Activated naive CD4-positive, alpha-beta T cell treated with anti-CD3 and anti-CD28 coated beads, Interleukin-2, amount 50 U/mL, for 72 hours (primary cell): ENCODE data around the gene PTAR1. TPM values are rescaled to one million over a fixed set of nuclear protein-coding genes. Genes with fewer than 3 reads are reported as not detected.
"Not testable (repeated sequence)": the region's sequence is repeated elsewhere in the genome, so short reads cannot be mapped to it uniquely, and the experiment has no call there.

ENCODE experiments used
- ATAC-seq, 2 donors: fragments of 150-1000 bp; cut with Tn5 transposase; 2 replicates each; pipeline ENCODE4 v1.10.0; 2021; ENCODE audit warnings: mild to moderate bottlenecking in 2 of 2, moderate library complexity in 2 of 2
- DNase-seq, 2 donors: peaks; one replicate each; pipeline ENCODE4 v3.0.0; 2021 to 2022; ENCODE audit warnings: low spot score in 2 of 2
- H3K27ac Mint-ChIP-seq, 2 donors: one replicate each; pipeline ENCODE4 v1.8.0; 2022; ENCODE audit warnings: mild to moderate bottlenecking in 2 of 2, mixed read lengths in 2 of 2
- H3K36me3 Mint-ChIP-seq, 2 donors: one replicate each; pipeline ENCODE4 v1.8.0; 2022; ENCODE audit warnings: mixed read lengths in 2 of 2
- H3K9me3 Mint-ChIP-seq, 2 donors: one replicate each; pipeline ENCODE4 v1.8.0; 2022; ENCODE audit warnings: mixed read lengths in 2 of 2
- total RNA-seq, 2 donors: library from RNA; stranded (reverse); gene quantifications; one replicate each; pipeline ENCODE4 v1.2.3, GENCODE V29; 2022

Gene PTAR1, protein sequence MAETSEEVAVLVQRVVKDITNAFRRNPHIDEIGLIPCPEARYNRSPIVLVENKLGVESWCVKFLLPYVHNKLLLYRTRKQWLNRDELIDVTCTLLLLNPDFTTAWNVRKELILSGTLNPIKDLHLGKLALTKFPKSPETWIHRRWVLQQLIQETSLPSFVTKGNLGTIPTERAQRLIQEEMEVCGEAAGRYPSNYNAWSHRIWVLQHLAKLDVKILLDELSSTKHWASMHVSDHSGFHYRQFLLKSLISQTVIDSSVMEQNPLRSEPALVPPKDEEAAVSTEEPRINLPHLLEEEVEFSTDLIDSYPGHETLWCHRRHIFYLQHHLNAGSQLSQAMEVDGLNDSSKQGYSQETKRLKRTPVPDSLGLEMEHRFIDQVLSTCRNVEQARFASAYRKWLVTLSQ
- total RNA-seq, result 10 to 100 TPM; 50.9 to 88.5 TPM

- Mint-ChIP-seq H3K27ac (peak within 1 kb of the TSS; percentile 96), H3K36me3 (peaks cover 12 to 18% of the 10 kb centered on the region in 2 donors), H3K9me3 (no peaks in the 10 kb centered on the region)
- DNase-seq, result peak; percentile 91 to 92
- ATAC-seq, result peak; percentile 89 to 95
Measured at GRCh38 chr9:69759421-69760277, at the start of gene PTAR1. TSS of gene PTAR1 (minus strand) at chr9:69760011. CDS start at chr9:69759938, 73 bp downstream.

GRCh38 chr9:69809304-69809863, 49.6 kb upstream of the PTAR1 start:
- Mint-ChIP-seq H3K9me3 (no peaks in the 10 kb centered on the region), H3K27ac (no peak overlapping the region), H3K36me3 (no peaks in the 10 kb centered on the region)
- peak in 1 of 2 donors; percentile 64 for ATAC-seq
- DNase-seq, result peak in 1 of 2 donors; percentile 51

DNA sequence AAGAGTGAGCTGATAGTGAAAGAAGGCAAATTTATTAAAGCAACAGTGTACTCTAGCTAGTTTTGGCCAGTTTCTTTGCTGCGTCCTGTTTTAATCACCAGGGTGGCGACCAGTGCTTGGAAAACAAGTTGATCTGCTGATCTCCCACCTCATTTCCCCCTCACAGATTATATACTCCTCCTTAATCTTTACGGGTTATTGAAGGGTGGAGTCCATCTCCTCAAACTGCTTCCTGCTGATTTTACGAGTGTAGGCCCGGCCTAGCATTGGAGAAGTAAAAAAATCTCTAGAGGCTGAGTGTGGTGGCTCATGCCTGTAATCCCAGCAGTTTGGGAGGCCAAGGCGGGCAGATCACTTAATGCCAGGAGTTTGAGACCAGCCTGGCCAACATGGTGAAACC, 46.8 kb upstream of the PTAR1 start:
- no peaks in the 10 kb centered on the region for H3K9me3 Mint-ChIP-seq
- ATAC-seq, result no peak
- no peak overlapping the region for H3K27ac Mint-ChIP-seq
- DNase-seq, result no peak
- no peaks in the 10 kb centered on the region for H3K36me3 Mint-ChIP-seq

DNA sequence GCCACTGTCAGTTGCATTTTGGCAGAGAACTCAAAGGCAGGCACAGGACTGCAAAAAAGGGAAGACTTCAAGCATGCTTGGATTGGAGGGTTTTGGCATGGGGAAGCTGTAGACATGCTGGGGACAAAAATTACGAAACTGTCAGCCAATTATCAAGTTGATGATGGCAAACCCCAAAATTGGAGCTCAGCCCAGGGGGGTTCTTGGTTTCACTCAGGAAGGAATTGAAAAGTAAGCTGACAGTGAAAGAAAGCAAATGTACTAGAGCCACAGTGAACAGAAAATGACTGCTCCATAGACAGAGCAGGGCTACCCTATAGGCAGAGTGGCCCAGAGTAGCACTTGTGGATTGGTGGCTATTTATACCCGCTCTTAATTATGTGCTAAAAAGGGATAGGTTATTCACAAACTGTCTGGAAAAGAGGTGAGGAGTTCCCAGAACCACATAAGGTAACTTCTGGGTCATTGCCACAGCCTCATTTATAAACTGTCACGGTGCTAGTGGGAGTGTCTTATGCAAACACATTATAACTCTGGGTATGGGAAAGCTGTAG, 46.2 kb upstream of the PTAR1 start:
- Mint-ChIP-seq H3K27ac (no peak overlapping the region), H3K36me3 (no peaks in the 10 kb centered on the region), H3K9me3 (no peaks in the 10 kb centered on the region)
- DNase-seq, result no peak
- no peak for ATAC-seq

DNA sequence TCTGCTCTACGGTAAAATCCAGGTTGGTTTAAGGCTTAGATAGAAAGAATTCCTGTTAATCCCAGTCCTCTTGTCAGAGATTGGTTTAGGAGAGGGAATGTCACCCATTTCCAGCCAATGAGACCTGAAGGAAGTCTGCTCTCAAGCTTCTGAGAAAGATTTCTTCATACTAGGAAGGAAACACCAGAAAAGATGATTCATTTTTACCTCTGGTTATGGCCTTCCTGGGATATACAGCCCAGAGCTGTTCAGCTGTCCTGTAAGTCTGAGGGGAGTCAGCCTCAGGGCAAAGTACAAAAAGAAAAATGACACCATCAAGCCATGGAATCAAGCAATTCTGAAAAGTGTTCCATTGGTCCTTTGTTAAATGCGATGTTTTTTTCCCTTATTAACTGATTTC, 42.2 kb upstream of the PTAR1 start:
- Mint-ChIP-seq H3K36me3 (no peaks in the 10 kb centered on the region), H3K27ac (no peak overlapping the region), H3K9me3 (no peaks in the 10 kb centered on the region)
- no peak for ATAC-seq
- no peak for DNase-seq

- H3K27ac Mint-ChIP-seq, ATAC-seq, DNase-seq, H3K36me3 Mint-ChIP-seq, H3K9me3 Mint-ChIP-seq: not testable (repeated sequence)
Measured at GRCh38 chr9:69800027-69800426, 40.2 kb upstream of the PTAR1 start.

- not testable (repeated sequence) for ATAC-seq, H3K27ac Mint-ChIP-seq, H3K9me3 Mint-ChIP-seq, H3K36me3 Mint-ChIP-seq, DNase-seq
Measured at GRCh38 chr9:69799521-69799920, 39.7 kb upstream of the PTAR1 start.

- Mint-ChIP-seq H3K27ac (no peak overlapping the region), H3K36me3 (no peaks in the 10 kb centered on the region), H3K9me3 (no peaks in the 10 kb centered on the region)
- ATAC-seq (no peak), DNase-seq (no peak)
Measured at GRCh38 chr9:69798744-69799143, 38.9 kb upstream of the PTAR1 start.

DNA sequence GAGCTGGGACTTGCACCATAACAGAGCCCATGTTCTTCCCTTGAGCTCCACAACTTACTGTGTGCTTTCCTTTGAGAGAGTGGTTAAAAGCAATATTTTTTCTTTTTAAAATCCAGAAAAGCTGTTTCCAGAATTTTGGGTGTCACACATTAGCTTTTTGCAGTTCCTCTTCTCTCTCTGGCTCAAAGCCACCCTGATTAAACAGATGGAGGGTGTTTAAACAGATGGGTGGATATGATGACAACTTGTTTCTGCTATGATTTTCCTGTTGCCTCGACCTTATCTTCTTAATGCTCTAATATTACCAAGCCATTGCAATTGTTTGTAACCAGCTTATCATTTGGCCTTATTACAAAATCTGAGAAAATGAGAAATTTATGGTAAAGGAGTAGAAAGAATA, 37.9 kb upstream of the PTAR1 start:
- no peak for ATAC-seq
- DNase-seq, result no peak
- H3K9me3 Mint-ChIP-seq, result no peaks in the 10 kb centered on the region
- H3K27ac Mint-ChIP-seq, result no peak overlapping the region
- no peaks in the 10 kb centered on the region for H3K36me3 Mint-ChIP-seq

- no peaks in the 10 kb centered on the region for H3K36me3 Mint-ChIP-seq
- no peaks in the 10 kb centered on the region for H3K9me3 Mint-ChIP-seq
- DNase-seq (no peak), ATAC-seq (no peak)
- H3K27ac Mint-ChIP-seq, result no peak overlapping the region
Measured at GRCh38 chr9:69794356-69794755, 34.5 kb upstream of the PTAR1 start.

GRCh38 chr9:69785757-69786156, 25.9 kb upstream of the PTAR1 start:
- H3K27ac Mint-ChIP-seq, result no peak overlapping the region
- H3K9me3 Mint-ChIP-seq, result no peaks in the 10 kb centered on the region
- ATAC-seq (no peak), DNase-seq (no peak)
- H3K36me3 Mint-ChIP-seq, result no peaks in the 10 kb centered on the region

DNA sequence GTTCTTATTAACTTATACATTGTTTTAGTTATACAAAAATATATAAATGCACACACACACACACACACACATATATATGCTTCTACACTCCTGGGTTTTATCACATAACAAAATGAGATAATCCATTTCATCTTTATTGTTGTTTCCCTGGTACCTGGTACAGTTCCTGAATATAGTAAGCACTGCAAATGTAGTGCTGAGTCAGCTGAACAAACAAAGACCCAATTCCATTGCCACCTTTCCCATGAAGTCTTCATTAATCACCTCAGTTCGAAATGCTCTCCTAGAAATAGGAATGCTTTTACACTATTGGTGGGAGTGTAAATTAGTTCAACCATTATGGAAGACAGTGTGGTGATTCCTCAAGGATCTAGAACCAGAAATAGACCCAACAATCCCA, 13.4 kb upstream of the PTAR1 start:
- ATAC-seq, result no peak
- H3K36me3 Mint-ChIP-seq, result no peaks in the 10 kb centered on the region
- H3K9me3 Mint-ChIP-seq, result no peaks in the 10 kb centered on the region
- H3K27ac Mint-ChIP-seq, result no peak overlapping the region
- DNase-seq, result no peak

GRCh38 chr9:69771775-69772418, 12.1 kb upstream of the PTAR1 start:
- ATAC-seq, result no peak
- Mint-ChIP-seq H3K9me3 (no peaks in the 10 kb centered on the region), H3K27ac (no peak overlapping the region), H3K36me3 (no peaks in the 10 kb centered on the region)
- no peak for DNase-seq

DNA sequence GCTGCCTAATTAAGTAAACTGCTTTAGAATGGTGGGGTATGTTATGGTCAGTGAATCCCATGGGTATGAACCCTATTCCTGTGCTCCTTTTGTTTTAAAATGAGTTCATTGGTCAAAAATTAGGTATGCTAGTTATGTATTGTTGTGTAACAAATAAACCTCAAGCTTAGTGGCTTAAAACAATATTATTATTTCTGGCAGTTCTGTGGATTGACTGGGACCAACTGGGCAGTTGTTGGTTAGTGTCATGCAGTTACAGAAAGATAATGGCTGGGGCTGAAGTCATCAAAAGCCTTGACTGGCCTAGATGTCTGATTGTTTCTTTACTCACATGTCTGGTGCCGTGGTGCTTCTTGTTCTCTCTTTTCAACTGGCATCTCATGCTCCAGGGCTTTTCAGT, 8.9 kb upstream of the PTAR1 start:
- no peak for DNase-seq
- no peaks in the 10 kb centered on the region for H3K9me3 Mint-ChIP-seq
- no peak overlapping the region for H3K27ac Mint-ChIP-seq
- H3K36me3 Mint-ChIP-seq, result no peaks in the 10 kb centered on the region
- no peak for ATAC-seq

DNA sequence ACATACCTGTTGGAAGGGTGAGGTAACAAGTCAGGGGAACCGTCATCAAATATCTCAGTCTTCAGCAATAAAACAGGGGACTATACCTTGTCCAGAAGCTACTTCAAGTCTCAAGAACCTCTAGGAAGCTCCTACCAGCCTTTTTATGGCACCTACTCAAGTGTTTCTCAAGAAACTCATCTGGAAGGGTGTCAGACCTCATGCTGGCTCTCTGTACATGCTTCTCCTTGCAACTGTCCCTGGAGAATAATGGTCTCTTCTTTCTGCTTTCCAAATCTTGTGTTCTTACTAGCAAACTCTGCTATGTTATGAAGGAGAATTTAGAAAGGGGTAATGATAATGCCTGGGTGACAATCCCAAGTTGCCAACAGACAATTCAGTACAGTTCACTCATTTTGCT, 8.3 kb upstream of the PTAR1 start:
- Mint-ChIP-seq H3K9me3 (no peaks in the 10 kb centered on the region), H3K27ac (no peak overlapping the region), H3K36me3 (no peaks in the 10 kb centered on the region)
- DNase-seq, result no peak
- no peak for ATAC-seq

DNA sequence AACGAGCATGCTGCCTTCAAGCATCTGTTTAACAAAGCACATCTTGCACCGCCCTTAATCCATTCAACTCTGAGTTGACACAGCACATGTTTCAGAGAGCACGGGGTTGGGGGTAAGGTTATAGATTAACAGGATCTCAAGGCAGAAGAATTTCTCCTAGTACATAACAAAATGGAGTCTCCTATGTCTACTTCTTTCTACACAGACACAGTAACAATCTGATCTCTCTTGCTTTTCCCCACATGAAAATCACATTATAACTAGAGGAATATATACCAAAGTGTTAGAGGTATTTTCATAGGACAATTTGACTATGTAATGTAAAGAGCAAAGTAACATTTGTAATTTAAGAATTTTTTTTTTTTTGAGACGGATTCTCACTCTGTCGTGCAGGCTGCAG, 4.1 kb upstream of the PTAR1 start:
- ATAC-seq, H3K9me3 Mint-ChIP-seq, H3K27ac Mint-ChIP-seq, H3K36me3 Mint-ChIP-seq, DNase-seq: not testable (repeated sequence)

DNA sequence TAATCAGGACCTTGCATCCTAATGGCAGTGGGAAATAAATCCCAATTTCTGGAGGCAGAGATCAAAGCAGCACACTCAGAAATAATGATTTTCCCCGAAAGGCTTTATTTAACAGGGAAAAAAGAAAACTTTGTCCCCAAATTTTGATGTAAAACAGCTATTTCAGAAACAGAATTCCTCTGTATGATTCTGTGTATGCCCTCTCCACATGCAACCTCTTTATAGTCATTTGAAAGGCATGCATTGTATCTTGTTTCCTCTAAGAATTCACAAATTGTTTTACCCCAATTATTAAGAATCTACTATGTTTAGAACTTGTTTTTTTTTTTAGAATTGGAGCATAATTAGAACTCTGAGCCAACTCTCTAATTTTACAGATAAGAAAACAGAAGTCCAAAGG, 2.7 kb upstream of the PTAR1 start:
- H3K27ac Mint-ChIP-seq, result no peak overlapping the region
- DNase-seq, result no peak
- no peak for ATAC-seq
- no peaks in the 10 kb centered on the region for H3K9me3 Mint-ChIP-seq
- peaks cover 12 to 13% of the 10 kb centered on the region in 2 donors for H3K36me3 Mint-ChIP-seq
